Adrenal gland (tissue), 12 donors: Measurements from ENCODE around the gene NOSIP. TPM values are rescaled to one million over a fixed set of nuclear protein-coding genes. Genes with fewer than 3 reads are reported as not detected.

Experiments
- DNase-seq, 7 donors: peaks; one replicate each; pipeline ENCODE4 v3.0.0-alpha.2; 2019 to 2020
- H3K27ac ChIP-seq, 5 donors: fragments of 200-600 bp; sonication (generic) in 4 of 5; 1 replicate in 3 of 5; 2 replicates in 2 of 5; pipeline versions ENCODE4 v1.5.1 to v1.8.0; 2016 to 2020; ENCODE audit warnings: mild to moderate bottlenecking in 1 of 5
- H3K27me3 ChIP-seq: fragments of 200-600 bp; 2 replicates; pipeline ENCODE4 v1.8.0; 2021
- H3K36me3 ChIP-seq, 2 donors: fragments of 200-600 bp; replicated peaks in 1 of 2; 1 replicate in 1 of 2; 2 replicates in 1 of 2; pipeline versions ENCODE4 v1.5.1 to v1.8.0; 2018 to 2022
- H3K4me1 ChIP-seq, 2 donors: fragments of 200-600 bp; replicated peaks in 1 of 2; 1 replicate in 1 of 2; 2 replicates in 1 of 2; pipeline versions ENCODE4 v1.5.1 to v1.8.0; 2018 to 2021
- H3K4me3 ChIP-seq, 4 donors: fragments of 200-600 bp; sonication (generic) in 3 of 4; one replicate each; pipeline ENCODE4 v1.5.1; 2016 to 2018
- H3K9me3 ChIP-seq, 3 donors: fragments of 200-600 bp; sonication (generic) in 1 of 3; replicated peaks in 1 of 3; 1 replicate in 2 of 3; 2 replicates in 1 of 3; pipeline versions ENCODE4 v1.5.1 to v1.8.0; 2016 to 2021
- CTCF ChIP-seq, 6 experiments: fragments of 450-650 bp in 4 of 6; fragments of 200-600 bp in 2 of 6; sonication (generic) in 1 of 6; IDR thresholded peaks; 1 replicate in 5 of 6; 2 replicates in 1 of 6; pipeline versions ENCODE4 v1.5.1 to v1.8.0; 2016 to 2021; ENCODE audit warnings: antibody characterized with exemption in 6 of 6, mild to moderate bottlenecking in 2 of 6, moderate library complexity in 1 of 6
- POLR2A ChIP-seq, 2 donors: fragments of 450-650 bp; IDR thresholded peaks; one replicate each; pipeline ENCODE4 v1.6.1; 2017; ENCODE audit warnings: antibody characterized with exemption in 2 of 2, mild to moderate bottlenecking in 2 of 2, moderate library complexity in 1 of 2
- WGBS, 4 donors: extraction: QIAGEN DNeasy Blood & Tissue Kit in 2 of 4; methylation state at CpG; one replicate each; pipeline versions ENCODE4 v1.1.5 to v1.1.7; 2013 to 2017; 5-methylcytosine and 5-hydroxymethylcytosine counted together
- intact Hi-C, 2 donors: fragments of 100-400 bp; cut with DNase I; formaldehyde crosslinking; loops; one replicate each; pipeline versions ENCODE4 v1.14.1 to v1.15.0; 2022 to 2023
- polyA plus RNA-seq, 3 donors: library from polyadenylated mRNA; stranded (reverse); fragments of 200-250 nt in 2 of 3; fragments of 350-450 nt in 1 of 3; fragmentation: Illumina TruSeq in 1 of 3; extraction: RNeasy Lipid Tissue Mini Kit (QIAGEN cat#74804) in 1 of 3; gene quantifications; one replicate each; pipeline ENCODE4 v1.2.3, GENCODE V29; 2013 to 2014
- total RNA-seq, 9 donors: library from RNA; depleted of rRNA in 4 of 9; stranded (reverse); fragments of >200 nt in 4 of 9; fragments of 120-200 nt in 1 of 9; fragmentation: NEBNext Ultra II Directional in 1 of 9; extraction: Animal tissue kit (Norgen Biotek cat#: 25700) in 1 of 9; gene quantifications; one replicate each; pipeline versions ENCODE4 v1.1.0 to v1.2.4, GENCODE V29; 2013 to 2023
- donor health status: healthy with polysubstance abuse.
- donor health status: Bipolar disorder and iron deficiency.
- donor health status: DM: yes; HTN: yes; CAD: no.
- donor health status: DM: no; HTN: no; CAD: no.
- donor health status: DM: no; HTN: no; CAD: no.
- donor health status: DM: yes; HTN: yes; CAD: no.

NOSIP gene
- total and polyA plus RNA-seq, 12 donors, result 35.0 to 159 (median 64.2) TPM

GRCh38 chr19:49589502-49589905 lies 9.1 kb upstream of the NOSIP start:
- Histone ChIP-seq H3K36me3 (peaks cover 0 to 11% of the 10 kb centered on the region in 2 donors), H3K27ac (peak overlapping the region in 3 of 5 donors; percentile 78 to 93 (median 89)), H3K4me1 (peaks cover 9 to 18% of the 10 kb centered on the region in 2 donors), H3K27me3 (no peaks in the 10 kb centered on the region), H3K4me3 (no peak overlapping the region), H3K9me3 (no peaks in the 10 kb centered on the region)
- 47 to 62% (median 51%) methylated on average over 4 to 5 of the region's 5 CpGs for WGBS, 4 donors
- no peak for TF ChIP-seq CTCF (IDR thresholded peaks at IDR 0.05)
- TF ChIP-seq POLR2A (IDR thresholded peaks at IDR 0.05), result no peak
- intact Hi-C loops, result loop anchor here in 1 of 2 donors (10.0 kb wide), 1 partner anchor 85 kb away; the partner anchor contains the start of gene PRMT1
- peak in 1 of 7 donors; percentile 32 for DNase-seq

- intact Hi-C loops, result loop anchor here in 1 of 2 donors (10.0 kb wide), 1 partner anchor 86 kb away; the partner anchor contains the start of gene PRMT1
- Histone ChIP-seq H3K27me3 (no peaks in the 10 kb centered on the region), H3K4me3 (no peak overlapping the region), H3K27ac (no peak overlapping the region), H3K36me3 (peaks cover 0 to 1% of the 10 kb centered on the region in 2 donors), H3K9me3 (no peaks in the 10 kb centered on the region), H3K4me1 (peaks cover 9 to 11% of the 10 kb centered on the region in 2 donors)
- TF ChIP-seq POLR2A (IDR thresholded peaks at IDR 0.05) (no peak), CTCF (IDR thresholded peaks at IDR 0.05) (no peak)
- WGBS, 4 donors, result 79 to 85% (median 82%) methylated on average over 16 to 18 of the region's 18 CpGs
- DNase-seq, result no peak
These were observed 8.2 kb upstream of the NOSIP start for GRCh38 chr19:49588365-49589122.

- H3K36me3 ChIP-seq, result no peaks in the 10 kb centered on the region
- H3K27me3 ChIP-seq, result no peaks in the 10 kb centered on the region
- H3K4me1 ChIP-seq, result no peaks in the 10 kb centered on the region
- intact Hi-C loops, result loop anchor here in 1 of 2 donors (10.0 kb wide), 1 partner anchor 88 kb away; the partner anchor contains the start of gene PRMT1
- no peak for DNase-seq
- 79 to 82% (median 81%) methylated on average over 8 of the region's 8 CpGs for WGBS, 4 donors
- no peak overlapping the region for H3K27ac ChIP-seq
- TF ChIP-seq CTCF (IDR thresholded peaks at IDR 0.05), result no peak
- no peak for TF ChIP-seq POLR2A (IDR thresholded peaks at IDR 0.05)
- H3K9me3 ChIP-seq, result no peaks in the 10 kb centered on the region
- no peak overlapping the region for H3K4me3 ChIP-seq
These were observed 6.9 kb upstream of the NOSIP start for GRCh38 chr19:49587227-49587626.

- WGBS, 4 donors, result 59 to 67% (median 63%) methylated on average over 2 to 8 of the region's 8 CpGs
- intact Hi-C loops, result loop anchor here in 1 of 2 donors (10.0 kb wide), 1 partner anchor 90 kb away; the partner anchor contains the start of gene PRMT1
- Histone ChIP-seq H3K4me3 (no peak overlapping the region), H3K36me3 (no peaks in the 10 kb centered on the region), H3K4me1 (peaks cover under 1 to 5% of the 10 kb centered on the region in 2 donors), H3K27me3 (no peaks in the 10 kb centered on the region), H3K9me3 (no peaks in the 10 kb centered on the region), H3K27ac (no peak overlapping the region)
- TF ChIP-seq CTCF (IDR thresholded peaks at IDR 0.05) (no peak), POLR2A (IDR thresholded peaks at IDR 0.05) (no peak)
- DNase-seq, result peak in 1 of 7 donors; percentile 27
These were observed 4.7 kb upstream of the NOSIP start for GRCh38 chr19:49585023-49585422.
